Smooth muscle cell (in vitro differentiated cells): ENCODE data around the gene WASF3. TPM values are rescaled to one million over a fixed set of nuclear protein-coding genes. Genes with fewer than 3 reads are reported as not detected.

Experiments
- DNase-seq: peaks from one replicate; lab custom pipeline; 2025; ENCODE audit not compliant: unreplicated experiment; lab: John Stamatoyannopoulos, UW
- H2AFZ ChIP-seq: fragments of 200-600 bp; sonication (generic); 2 replicates; pipeline ENCODE4 v1.6.0; 2016; ENCODE audit warnings: antibody characterized with exemption, low read depth, mild to moderate bottlenecking
- H3F3A ChIP-seq: fragments of 200-600 bp; sonication (generic); 2 replicates; pipeline ENCODE4 v1.6.0; 2017; ENCODE audit warnings: antibody characterized with exemption, low read depth
- H3K27ac ChIP-seq: fragments of 200-600 bp; sonication (generic); 2 replicates; pipeline ENCODE4 v1.5.1; 2016; ENCODE audit warnings: low read depth, mild to moderate bottlenecking
- H3K27me3 ChIP-seq: fragments of 200-600 bp; sonication (generic); 2 replicates; pipeline ENCODE4 v1.6.1; 2016; ENCODE audit warnings: low read depth, mild to moderate bottlenecking
- H3K36me3 ChIP-seq: fragments of 200-600 bp; sonication (generic); 2 replicates; pipeline ENCODE4 v1.5.1; 2016; ENCODE audit warnings: low read depth
- H3K4me1 ChIP-seq: fragments of 200-600 bp; sonication (generic); 2 replicates; pipeline ENCODE4 v1.5.1; 2016; ENCODE audit warnings: low read depth
- H3K4me2 ChIP-seq: fragments of 200-600 bp; sonication (generic); 2 replicates; pipeline ENCODE4 v1.6.0; 2016; ENCODE audit warnings: mild to moderate bottlenecking
- H3K4me3 ChIP-seq: fragments of 200-600 bp; sonication (generic); 2 replicates; pipeline ENCODE4 v1.5.1; 2016; ENCODE audit warnings: mild to moderate bottlenecking
- H3K79me2 ChIP-seq: fragments of 200-600 bp; sonication (generic); 2 replicates; pipeline ENCODE4 v1.6.0; 2016; ENCODE audit warnings: low read depth, mild to moderate bottlenecking
- H3K9ac ChIP-seq: fragments of 200-600 bp; sonication (generic); 2 replicates; pipeline ENCODE4 v1.6.0; 2016; ENCODE audit warnings: low read depth
- H3K9me3 ChIP-seq: fragments of 200-600 bp; sonication (generic); replicated peaks from 2 replicates; pipeline ENCODE4 v1.5.1; 2016; ENCODE audit warnings: low read depth
- H4K20me1 ChIP-seq: fragments of 200-600 bp; sonication (generic); 2 replicates; pipeline ENCODE4 v1.6.0; 2016; ENCODE audit warnings: low read depth
- WGBS: methylation state at CpG from one replicate; pipeline ENCODE4 v1.1.7; 2016; ENCODE audit warnings: low lambda C conversion rate; 5-methylcytosine and 5-hydroxymethylcytosine counted together
- polyA plus RNA-seq: library from polyadenylated mRNA; unstranded; fragments of >200 nt; fragmentation: Nextera tagmentation; extraction: Ambion mirVana; gene quantifications from 2 replicates; pipeline ENCODE4 v1.2.1, GENCODE V29; 2016
- total RNA-seq: library from RNA; depleted of rRNA; stranded (reverse); fragments of >200 nt; gene quantifications from 2 replicates; pipeline ENCODE4 v1.2.3, GENCODE V29; 2014
- TF ChIP-seq, protein P1 (sequence below): fragments of 200-600 bp; sonication (generic); IDR thresholded peaks from 2 replicates; pipeline ENCODE4 v1.5.1; 2017; ENCODE audit warnings: borderline replicate concordance, mild to moderate bottlenecking, antibody characterized with exemption; ENCODE audit not compliant: insufficient read depth, poor library complexity, severe bottlenecking

The WASF3 gene
- total and polyA plus RNA-seq, 2 experiments from 2014 or later, result 4.0 to 5.8 TPM

DNA sequence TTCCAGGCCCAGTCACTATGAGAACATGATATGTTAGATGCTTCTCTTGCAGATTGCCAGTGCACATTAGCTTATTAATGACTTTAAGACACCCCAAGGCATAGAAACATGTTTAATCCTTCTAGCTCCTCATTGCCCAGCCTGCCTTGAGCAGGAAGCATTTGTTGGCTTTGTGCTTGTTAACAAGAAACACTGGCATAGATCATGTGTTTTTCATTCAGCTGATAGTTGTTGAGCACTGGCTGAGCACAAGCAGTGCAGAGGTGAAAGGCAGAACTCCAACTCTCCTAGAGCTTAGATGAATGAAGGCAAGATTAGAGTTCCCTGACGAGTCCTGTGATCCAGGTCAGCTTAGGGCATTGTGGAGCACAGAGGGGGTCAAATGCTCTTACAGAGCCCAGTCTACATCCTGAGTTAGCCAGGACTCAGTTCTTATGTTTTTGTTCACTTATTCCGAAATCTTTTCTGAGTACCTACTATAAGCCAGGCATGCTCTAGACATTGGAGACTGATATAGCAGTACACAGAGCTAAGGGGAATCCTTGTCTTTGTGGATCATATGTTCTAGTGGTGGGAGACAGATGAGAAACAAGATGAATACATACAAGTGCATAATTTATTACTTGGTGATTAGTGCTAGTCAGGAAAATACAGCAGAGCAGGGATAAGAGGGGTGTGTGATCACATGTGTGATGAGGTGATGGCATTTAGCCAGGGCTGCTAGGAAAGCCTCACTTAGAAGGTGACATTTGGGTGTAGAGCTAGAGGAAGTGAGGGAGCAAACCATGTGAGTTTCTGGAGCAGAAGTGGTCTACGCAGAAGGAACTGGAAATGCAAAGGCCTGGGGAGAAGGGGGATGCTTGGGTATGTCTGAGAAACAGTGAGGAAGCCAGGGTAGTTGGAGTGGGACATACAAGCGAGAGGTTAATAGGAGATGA, 101.2 kb downstream of the WASF3 start:
- Histone ChIP-seq H3K9me3 (no peaks in the 10 kb centered on the region), H3K9ac (no peak overlapping the region), H3K4me1 (peaks cover 13% of the 10 kb centered on the region), H3K79me2 (no peaks in the 10 kb centered on the region), H3F3A (no peaks in the 10 kb centered on the region), H3K4me2 (no peak overlapping the region), H3K4me3 (no peak overlapping the region), H4K20me1 (peaks cover 3% of the 10 kb centered on the region), H3K27me3 (no peaks in the 10 kb centered on the region), H3K27ac (no peak overlapping the region), H2AFZ (no peak overlapping the region), H3K36me3 (no peaks in the 10 kb centered on the region)
- WGBS, result 89% methylated on average over 4 of the region's 4 CpGs
- TF ChIP-seq, protein P1, sequence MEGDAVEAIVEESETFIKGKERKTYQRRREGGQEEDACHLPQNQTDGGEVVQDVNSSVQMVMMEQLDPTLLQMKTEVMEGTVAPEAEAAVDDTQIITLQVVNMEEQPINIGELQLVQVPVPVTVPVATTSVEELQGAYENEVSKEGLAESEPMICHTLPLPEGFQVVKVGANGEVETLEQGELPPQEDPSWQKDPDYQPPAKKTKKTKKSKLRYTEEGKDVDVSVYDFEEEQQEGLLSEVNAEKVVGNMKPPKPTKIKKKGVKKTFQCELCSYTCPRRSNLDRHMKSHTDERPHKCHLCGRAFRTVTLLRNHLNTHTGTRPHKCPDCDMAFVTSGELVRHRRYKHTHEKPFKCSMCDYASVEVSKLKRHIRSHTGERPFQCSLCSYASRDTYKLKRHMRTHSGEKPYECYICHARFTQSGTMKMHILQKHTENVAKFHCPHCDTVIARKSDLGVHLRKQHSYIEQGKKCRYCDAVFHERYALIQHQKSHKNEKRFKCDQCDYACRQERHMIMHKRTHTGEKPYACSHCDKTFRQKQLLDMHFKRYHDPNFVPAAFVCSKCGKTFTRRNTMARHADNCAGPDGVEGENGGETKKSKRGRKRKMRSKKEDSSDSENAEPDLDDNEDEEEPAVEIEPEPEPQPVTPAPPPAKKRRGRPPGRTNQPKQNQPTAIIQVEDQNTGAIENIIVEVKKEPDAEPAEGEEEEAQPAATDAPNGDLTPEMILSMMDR, result no peak
- DNase-seq, result no peak

DNA sequence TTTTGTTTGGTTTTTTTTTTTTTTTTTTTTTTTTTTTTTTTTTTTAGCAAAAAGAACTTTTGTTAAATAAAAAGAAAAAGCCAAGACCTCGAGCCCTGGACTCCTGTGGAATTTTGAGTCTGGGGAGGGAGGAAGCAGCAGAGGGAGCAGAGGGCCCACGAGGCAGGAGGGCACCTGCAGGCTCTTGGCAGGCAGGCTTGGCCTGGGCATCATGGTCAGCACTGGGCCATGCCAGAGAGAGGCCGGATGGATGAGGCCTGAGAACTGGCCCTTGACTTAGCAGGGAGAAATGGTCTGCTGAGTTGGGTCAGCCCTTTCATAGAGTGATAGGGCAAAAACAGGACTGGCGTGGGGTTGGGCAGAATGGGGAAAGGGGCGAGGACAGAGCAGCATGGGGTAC, 102.7 kb downstream of the WASF3 start:
- Histone ChIP-seq H3K9ac (no peak overlapping the region), H3K36me3 (no peaks in the 10 kb centered on the region), H3K27ac (no peak overlapping the region), H3K4me2 (no peak overlapping the region), H3K4me3 (no peak overlapping the region), H3K79me2 (no peaks in the 10 kb centered on the region), H3K9me3 (no peaks in the 10 kb centered on the region), H4K20me1 (peaks cover 1% of the 10 kb centered on the region), H3K27me3 (no peaks in the 10 kb centered on the region), H3K4me1 (peaks cover 13% of the 10 kb centered on the region), H3F3A (no peaks in the 10 kb centered on the region), H2AFZ (no peak overlapping the region)
- WGBS, result 95% methylated on average over 5 of the region's 5 CpGs
- TF ChIP-seq, protein P1, result no peak
- DNase-seq, result no peak

DNA sequence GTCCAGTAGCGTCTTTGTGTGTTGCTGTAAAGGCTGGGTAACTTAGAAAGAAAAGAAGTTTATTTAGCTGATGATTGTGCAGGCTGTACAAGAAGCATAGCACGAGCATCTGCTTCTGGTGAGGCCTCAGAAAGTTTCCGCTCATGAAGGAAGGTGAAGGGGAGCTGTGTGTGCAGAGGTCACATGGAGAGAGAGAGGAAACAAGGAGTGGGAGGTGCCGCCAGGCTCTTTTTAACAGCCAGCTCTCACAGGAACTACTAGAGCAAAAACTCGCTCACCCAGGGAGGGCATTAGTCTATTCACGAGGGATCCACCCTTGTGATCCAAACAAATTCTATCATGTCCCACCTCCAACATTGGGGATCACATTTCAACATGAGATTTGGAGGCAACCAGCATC, 103.3 kb downstream of the WASF3 start:
- Histone ChIP-seq H4K20me1 (no peaks in the 10 kb centered on the region), H3K4me3 (no peak overlapping the region), H3K9ac (no peak overlapping the region), H3K4me1 (peaks cover 13% of the 10 kb centered on the region), H3K9me3 (no peaks in the 10 kb centered on the region), H3K27me3 (no peaks in the 10 kb centered on the region), H3K79me2 (no peaks in the 10 kb centered on the region), H2AFZ (no peak overlapping the region), H3K4me2 (no peak overlapping the region), H3K36me3 (no peaks in the 10 kb centered on the region), H3K27ac (no peak overlapping the region), H3F3A (no peaks in the 10 kb centered on the region)
- no peak for DNase-seq
- TF ChIP-seq, protein P1, result no peak
- WGBS, result 92% methylated on average over 6 of the region's 6 CpGs
